Mesendoderm (in vitro differentiated cells): Measurements from ENCODE around the gene MDH1B.
A peak's percentile ranks its signal among the peaks of the same experiment; 100 is the strongest.

Source experiments
- DNase-seq: peaks from one replicate; pipeline ENCODE4 v3.0.0; 2013
- H2AK5ac ChIP-seq: 2 replicates; pipeline ENCODE4 v1.6.1; 2013; ENCODE audit warnings: low read length, inconsistent platforms
- H2BK120ac ChIP-seq: 2 replicates; pipeline ENCODE4 v1.6.1; 2013; ENCODE audit warnings: low read depth, mild to moderate bottlenecking, low read length, moderate library complexity, mixed read lengths
- H2BK15ac ChIP-seq: replicated peaks from 2 replicates; pipeline ENCODE4 v1.6.1; 2013; ENCODE audit warnings: low read depth, mild to moderate bottlenecking, moderate library complexity
- H2BK5ac ChIP-seq: 2 replicates; pipeline ENCODE4 v1.6.1; 2013; ENCODE audit warnings: low read length, inconsistent platforms
- H3K18ac ChIP-seq: 2 replicates; pipeline ENCODE4 v1.6.1; 2013; ENCODE audit warnings: mild to moderate bottlenecking, low read length, mixed read lengths
- H3K23ac ChIP-seq: one replicate; pipeline ENCODE4 v1.6.1; 2013; ENCODE audit warnings: low read length
- H3K27ac ChIP-seq: 2 replicates; pipeline ENCODE4 v1.5.1; 2013; ENCODE audit warnings: low read depth, mild to moderate bottlenecking, inconsistent platforms, low read length, moderate library complexity
- H3K27me3 ChIP-seq: 2 replicates; pipeline ENCODE4 v1.6.1; 2013; ENCODE audit warnings: low read length, control low read depth, mild to moderate bottlenecking, inconsistent platforms; ENCODE audit not compliant: insufficient read depth, poor library complexity
- H3K36me3 ChIP-seq: 2 replicates; pipeline ENCODE4 v1.6.1; 2013; ENCODE audit warnings: low read length, inconsistent platforms; ENCODE audit not compliant: control insufficient read depth, insufficient read depth
- H3K4ac ChIP-seq: one replicate; pipeline ENCODE4 v1.6.1; 2013; ENCODE audit warnings: low read depth, mild to moderate bottlenecking, low read length, moderate library complexity
- H3K4me1 ChIP-seq: 2 replicates; pipeline ENCODE4 v1.6.1; 2013; ENCODE audit warnings: low read depth, low read length, inconsistent platforms; ENCODE audit not compliant: control insufficient read depth
- H3K4me2 ChIP-seq: 2 replicates; pipeline ENCODE4 v1.6.1; 2013; ENCODE audit warnings: low read length
- H3K4me3 ChIP-seq: 2 replicates; pipeline ENCODE4 v1.5.1; 2013; ENCODE audit warnings: mild to moderate bottlenecking, low read length
- H3K56ac ChIP-seq: one replicate; pipeline ENCODE4 v1.6.1; 2013; ENCODE audit warnings: low read length
- H3K79me1 ChIP-seq: 2 replicates; pipeline ENCODE4 v1.6.1; 2013; ENCODE audit warnings: low read length, inconsistent platforms
- H3K79me2 ChIP-seq: 2 replicates; pipeline ENCODE4 v1.6.1; 2013; ENCODE audit warnings: mild to moderate bottlenecking, low read length; ENCODE audit not compliant: control insufficient read depth, insufficient read depth
- H3K9ac ChIP-seq: 2 replicates; pipeline ENCODE4 v1.6.1; 2013; ENCODE audit warnings: low read length, inconsistent platforms
- H4K5ac ChIP-seq: one replicate; pipeline ENCODE4 v1.6.1; 2013; ENCODE audit warnings: low read length
- H4K8ac ChIP-seq: one replicate; pipeline ENCODE4 v1.6.1; 2013; ENCODE audit warnings: low read depth, mild to moderate bottlenecking, control low read depth, low read length, moderate library complexity
- WGBS: extraction: QIAGEN DNeasy Blood & Tissue Kit; methylation state at CpG from one replicate; pipeline ENCODE4 v1.1.7; 2013; ENCODE audit warnings: low lambda C conversion rate, missing lambda C conversion rate; ENCODE audit not compliant: insufficient coverage; ENCODE audit errors: extremely low coverage; 5-methylcytosine and 5-hydroxymethylcytosine counted together

Gene MDH1B

GRCh38 chr2:206764673-206765241 lies 371 bp downstream of the MDH1B start:
- H3K27me3 ChIP-seq = no peaks in the 10 kb centered on the region
- no peak overlapping the region for H4K5ac ChIP-seq
- no peak overlapping the region for H3K23ac ChIP-seq
- peaks cover 10% of the 10 kb centered on the region for H3K79me1 ChIP-seq
- DNase-seq = peak; percentile 73
- H4K8ac ChIP-seq = no peak overlapping the region
- peak overlapping the region; percentile 92 for H3K9ac ChIP-seq
- no peak overlapping the region for H2BK5ac ChIP-seq
- H2BK15ac ChIP-seq = no peak overlapping the region
- no peak overlapping the region for H2AK5ac ChIP-seq
- peak overlapping the region; percentile 63 for H3K4me2 ChIP-seq
- H3K4me1 ChIP-seq = no peaks in the 10 kb centered on the region
- no peak overlapping the region for H3K27ac ChIP-seq
- H3K18ac ChIP-seq = no peak overlapping the region
- peak overlapping the region; percentile 94 for H3K56ac ChIP-seq
- H3K4me3 ChIP-seq = peak overlapping the region; percentile 97
- H3K4ac ChIP-seq = no peak overlapping the region
- H2BK120ac ChIP-seq = no peak overlapping the region
- peaks cover 11% of the 10 kb centered on the region for H3K79me2 ChIP-seq
- no CpG with 5 or more reads among the region's 18 CpGs for WGBS
- no peaks in the 10 kb centered on the region for H3K36me3 ChIP-seq

GRCh38 chr2:206756816-206757215 lies 8.3 kb downstream of the MDH1B start:
- no CpG with 5 or more reads among the region's 1 CpG for WGBS

GRCh38 chr2:206740800-206741199 lies 24.3 kb downstream of the MDH1B start:
- no peaks in the 10 kb centered on the region for H3K36me3 ChIP-seq
- H3K18ac ChIP-seq = no peak overlapping the region
- H3K4me1 ChIP-seq = no peaks in the 10 kb centered on the region
- H3K56ac ChIP-seq = no peak overlapping the region
- no CpG with 5 or more reads among the region's 2 CpGs for WGBS
- no peaks in the 10 kb centered on the region for H3K27me3 ChIP-seq
- no peak overlapping the region for H3K23ac ChIP-seq
- H2BK5ac ChIP-seq = no peak overlapping the region
- DNase-seq = no peak
- no peaks in the 10 kb centered on the region for H3K79me2 ChIP-seq
- no peak overlapping the region for H3K9ac ChIP-seq
- H2BK120ac ChIP-seq = no peak overlapping the region
- H3K79me1 ChIP-seq = no peaks in the 10 kb centered on the region
- no peak overlapping the region for H3K27ac ChIP-seq
- no peak overlapping the region for H3K4me3 ChIP-seq
- no peak overlapping the region for H4K5ac ChIP-seq
- H2BK15ac ChIP-seq = no peak overlapping the region
- H3K4ac ChIP-seq = no peak overlapping the region
- no peak overlapping the region for H4K8ac ChIP-seq
- H2AK5ac ChIP-seq = no peak overlapping the region
- no peak overlapping the region for H3K4me2 ChIP-seq

More at GRCh38 chr2:206756816-206757215, 8.3 kb downstream of the MDH1B start:
- Histone ChIP-seq H3K18ac (no peak overlapping the region), H3K4me2 (no peak overlapping the region), H3K56ac (no peak overlapping the region), H3K36me3 (no peaks in the 10 kb centered on the region), H3K4me1 (no peaks in the 10 kb centered on the region), H2AK5ac (no peak overlapping the region), H3K4me3 (no peak overlapping the region), H4K8ac (no peak overlapping the region), H3K4ac (no peak overlapping the region), H3K23ac (no peak overlapping the region), H3K27me3 (no peaks in the 10 kb centered on the region), H2BK120ac (no peak overlapping the region), H2BK15ac (no peak overlapping the region), H3K79me2 (no peaks in the 10 kb centered on the region), H2BK5ac (no peak overlapping the region), H3K79me1 (no peaks in the 10 kb centered on the region), H3K9ac (no peak overlapping the region), H3K27ac (no peak overlapping the region), H4K5ac (no peak overlapping the region)
- no peak for DNase-seq

- no peak overlapping the region for H3K4ac ChIP-seq
- no peak overlapping the region for H3K18ac ChIP-seq
- no peak for DNase-seq
- H3K23ac ChIP-seq = no peak overlapping the region
- no peak overlapping the region for H2BK5ac ChIP-seq
- no peaks in the 10 kb centered on the region for H3K4me1 ChIP-seq
- no peak overlapping the region for H4K8ac ChIP-seq
- H2BK120ac ChIP-seq = no peak overlapping the region
- H3K27ac ChIP-seq = no peak overlapping the region
- no peak overlapping the region for H4K5ac ChIP-seq
- no peaks in the 10 kb centered on the region for H3K36me3 ChIP-seq
- no peaks in the 10 kb centered on the region for H3K27me3 ChIP-seq
- no CpG with 5 or more reads among the region's 2 CpGs for WGBS
- H2BK15ac ChIP-seq = no peak overlapping the region
- H3K56ac ChIP-seq = no peak overlapping the region
- H3K79me1 ChIP-seq = no peaks in the 10 kb centered on the region
- H2AK5ac ChIP-seq = no peak overlapping the region
- no peaks in the 10 kb centered on the region for H3K79me2 ChIP-seq
- no peak overlapping the region for H3K4me3 ChIP-seq
- no peak overlapping the region for H3K9ac ChIP-seq
- no peak overlapping the region for H3K4me2 ChIP-seq
Observed at GRCh38 chr2:206739271-206739670, 25.9 kb downstream of the MDH1B start.

GRCh38 chr2:206736935-206737334 lies 28.2 kb downstream of the MDH1B start:
- no peak overlapping the region for H3K23ac ChIP-seq
- H3K36me3 ChIP-seq = no peaks in the 10 kb centered on the region
- no peak overlapping the region for H4K5ac ChIP-seq
- no CpG with 5 or more reads among the region's 5 CpGs for WGBS
- no peaks in the 10 kb centered on the region for H3K79me1 ChIP-seq
- no peak overlapping the region for H3K9ac ChIP-seq
- no peak overlapping the region for H4K8ac ChIP-seq
- H3K4me3 ChIP-seq = no peak overlapping the region
- no peak overlapping the region for H3K4ac ChIP-seq
- H3K4me1 ChIP-seq = no peaks in the 10 kb centered on the region
- no peak for DNase-seq
- H3K27ac ChIP-seq = no peak overlapping the region
- H2BK5ac ChIP-seq = no peak overlapping the region
- no peak overlapping the region for H3K56ac ChIP-seq
- no peak overlapping the region for H2BK120ac ChIP-seq
- no peaks in the 10 kb centered on the region for H3K27me3 ChIP-seq
- no peak overlapping the region for H2AK5ac ChIP-seq
- no peak overlapping the region for H3K4me2 ChIP-seq
- H2BK15ac ChIP-seq = no peak overlapping the region
- H3K79me2 ChIP-seq = no peaks in the 10 kb centered on the region
- no peak overlapping the region for H3K18ac ChIP-seq

- no peak overlapping the region for H3K4me3 ChIP-seq
- H3K4ac ChIP-seq = no peak overlapping the region
- no peaks in the 10 kb centered on the region for H3K36me3 ChIP-seq
- no CpG with 5 or more reads among the region's 2 CpGs for WGBS
- no peak overlapping the region for H2BK120ac ChIP-seq
- H3K56ac ChIP-seq = no peak overlapping the region
- no peak overlapping the region for H4K5ac ChIP-seq
- no peaks in the 10 kb centered on the region for H3K27me3 ChIP-seq
- no peak overlapping the region for H3K18ac ChIP-seq
- H3K23ac ChIP-seq = no peak overlapping the region
- H2AK5ac ChIP-seq = no peak overlapping the region
- H3K4me2 ChIP-seq = no peak overlapping the region
- H4K8ac ChIP-seq = no peak overlapping the region
- no peaks in the 10 kb centered on the region for H3K4me1 ChIP-seq
- DNase-seq = no peak
- H3K27ac ChIP-seq = no peak overlapping the region
- no peak overlapping the region for H2BK5ac ChIP-seq
- no peaks in the 10 kb centered on the region for H3K79me2 ChIP-seq
- H3K79me1 ChIP-seq = no peaks in the 10 kb centered on the region
- no peak overlapping the region for H3K9ac ChIP-seq
- no peak overlapping the region for H2BK15ac ChIP-seq
Observed at GRCh38 chr2:206733341-206733740, 31.8 kb downstream of the MDH1B start.
